ENCODE results near the gene CDC42SE2.
A peak's percentile ranks its signal among the peaks of the same experiment; 100 is the strongest.
"Not testable (repeated sequence)": the region's sequence is repeated elsewhere in the genome, so short reads cannot be mapped to it uniquely, and the experiment has no call there.

The CDC42SE2 gene

DNA sequence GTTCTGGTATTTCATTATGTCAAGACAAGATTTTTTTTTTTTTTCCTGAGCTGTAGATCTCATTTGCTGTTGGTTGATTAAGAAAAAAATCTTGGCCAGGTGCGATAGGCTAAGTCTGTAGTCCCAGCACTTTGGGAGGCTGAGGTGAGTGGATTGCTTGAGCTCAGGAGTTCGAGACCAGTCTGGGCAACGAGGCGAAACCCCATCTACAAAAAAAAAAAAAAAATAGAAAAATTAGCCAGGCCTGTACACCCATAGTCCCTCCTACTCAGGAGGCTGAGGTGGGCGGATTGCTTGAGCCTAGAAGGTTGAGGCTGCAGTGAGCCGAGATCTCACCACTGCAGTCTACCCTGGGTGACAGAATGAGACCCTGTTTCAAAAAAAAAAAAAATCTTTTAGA is 12.2 kb downstream of the CDC42SE2 start:
- TF ChIP-seq, protein P1, sequence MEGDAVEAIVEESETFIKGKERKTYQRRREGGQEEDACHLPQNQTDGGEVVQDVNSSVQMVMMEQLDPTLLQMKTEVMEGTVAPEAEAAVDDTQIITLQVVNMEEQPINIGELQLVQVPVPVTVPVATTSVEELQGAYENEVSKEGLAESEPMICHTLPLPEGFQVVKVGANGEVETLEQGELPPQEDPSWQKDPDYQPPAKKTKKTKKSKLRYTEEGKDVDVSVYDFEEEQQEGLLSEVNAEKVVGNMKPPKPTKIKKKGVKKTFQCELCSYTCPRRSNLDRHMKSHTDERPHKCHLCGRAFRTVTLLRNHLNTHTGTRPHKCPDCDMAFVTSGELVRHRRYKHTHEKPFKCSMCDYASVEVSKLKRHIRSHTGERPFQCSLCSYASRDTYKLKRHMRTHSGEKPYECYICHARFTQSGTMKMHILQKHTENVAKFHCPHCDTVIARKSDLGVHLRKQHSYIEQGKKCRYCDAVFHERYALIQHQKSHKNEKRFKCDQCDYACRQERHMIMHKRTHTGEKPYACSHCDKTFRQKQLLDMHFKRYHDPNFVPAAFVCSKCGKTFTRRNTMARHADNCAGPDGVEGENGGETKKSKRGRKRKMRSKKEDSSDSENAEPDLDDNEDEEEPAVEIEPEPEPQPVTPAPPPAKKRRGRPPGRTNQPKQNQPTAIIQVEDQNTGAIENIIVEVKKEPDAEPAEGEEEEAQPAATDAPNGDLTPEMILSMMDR (IDR thresholded peaks at IDR 0.05; ENCODE audit: insufficient read depth, low read depth, low read length, missing control alignments): no peak
- no peak overlapping the region for H3K4me3 ChIP-seq (ENCODE audit: low read depth, low read length)
- DNase-seq (ENCODE audit: low read depth): peak; percentile 56

DNA sequence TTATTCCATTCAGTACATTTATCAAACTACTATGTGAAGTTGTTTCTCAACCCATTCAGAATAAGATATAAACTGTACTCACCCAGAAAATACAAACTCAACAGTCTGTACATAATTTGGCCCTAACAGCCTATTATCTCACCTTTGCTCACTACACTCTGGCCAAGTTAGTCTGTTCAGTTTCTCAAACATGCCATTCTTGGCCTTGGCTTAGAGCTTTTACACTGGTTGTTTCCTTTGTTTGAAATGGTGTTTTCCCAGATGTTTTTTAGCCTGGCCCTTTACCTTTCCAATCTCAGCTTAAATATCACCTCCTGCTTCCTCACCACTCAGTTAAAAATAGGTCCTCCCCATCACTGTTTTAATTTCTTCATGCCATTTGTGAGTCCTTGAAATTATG is 13.6 kb downstream of the CDC42SE2 start:
- no peak for DNase-seq (ENCODE audit: low read depth)
- H3K4me3 ChIP-seq (ENCODE audit: low read depth, low read length): no peak overlapping the region

DNA sequence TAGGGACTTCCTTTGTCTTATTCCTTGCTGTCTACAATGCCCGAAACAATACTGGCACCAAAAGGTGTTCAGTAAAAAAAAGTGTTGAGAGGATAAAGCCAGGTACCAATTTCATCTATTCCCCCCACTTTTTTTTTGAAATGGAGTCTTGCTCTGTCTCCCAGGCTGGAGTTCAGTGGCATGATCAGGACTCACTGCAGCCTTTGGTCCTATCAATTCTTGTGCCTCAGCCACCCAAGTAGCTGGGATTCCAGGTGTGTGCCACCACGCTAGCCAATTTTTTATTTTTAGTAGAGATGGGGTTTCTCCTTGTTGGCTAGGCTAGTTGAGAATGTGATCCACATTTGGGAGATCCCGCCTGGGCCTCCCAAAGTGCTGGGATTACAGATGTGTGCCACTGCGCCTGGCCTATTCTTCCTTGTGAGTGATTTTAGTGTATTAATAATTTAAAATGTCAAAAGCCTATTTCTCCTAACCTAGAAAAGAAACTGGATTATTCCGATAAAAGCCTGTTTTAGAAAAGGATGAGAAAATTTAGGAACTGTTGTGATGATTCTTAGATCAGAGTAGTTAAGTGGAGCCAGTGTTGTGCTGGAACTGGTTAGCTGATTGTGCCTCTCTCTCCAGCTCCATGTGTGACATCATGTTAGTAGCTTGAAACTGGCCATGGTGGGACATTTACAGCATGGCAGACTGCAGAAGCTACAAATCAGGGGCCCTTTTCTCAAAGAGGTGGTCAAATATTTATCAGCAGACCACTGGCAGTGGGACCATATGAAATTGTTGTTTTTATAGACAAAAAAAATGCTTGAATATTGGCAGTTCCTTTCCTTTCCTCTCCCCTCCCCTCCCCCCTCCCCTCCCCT is 14.3 kb downstream of the CDC42SE2 start:
- H3K4me3 ChIP-seq (ENCODE audit: low read depth, low read length): no peak overlapping the region
- peak; percentile 59 for DNase-seq (ENCODE audit: low read depth)
- TF ChIP-seq, protein P1 (IDR thresholded peaks at IDR 0.05; ENCODE audit: insufficient read depth, low read depth, low read length, missing control alignments): no peak

More for the DNA sequence above, 13.6 kb downstream of the CDC42SE2 start:
- TF ChIP-seq, protein P1 (IDR thresholded peaks at IDR 0.05; ENCODE audit: insufficient read depth, low read depth, low read length, missing control alignments): no peak

DNA sequence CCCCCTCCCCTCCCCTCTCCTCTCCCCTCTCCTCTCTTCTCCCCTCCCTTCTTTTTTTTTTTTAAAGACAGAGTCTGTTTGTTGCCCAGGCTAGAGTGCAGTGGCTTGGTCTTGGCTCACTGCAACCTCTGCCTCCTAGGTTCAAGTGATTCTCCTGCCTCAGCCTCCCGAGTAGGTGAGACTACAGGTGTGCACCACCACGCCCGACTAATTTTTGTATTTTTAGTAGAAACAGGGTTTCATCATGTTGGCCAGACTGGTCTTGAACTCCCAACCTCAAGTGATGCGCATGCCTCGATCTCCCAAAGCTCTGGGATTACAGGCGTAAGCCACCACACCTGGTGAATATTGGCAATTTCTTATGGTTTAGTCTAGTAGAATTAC is 14.9 kb downstream of the CDC42SE2 start:
- H3K4me3 ChIP-seq (ENCODE audit: low read depth, low read length): 0 out of 2 replicates have a peak overlapping the region, but pooled peaks have one; percentile 17
- not testable (repeated sequence) for DNase-seq (ENCODE audit: low read depth)

- TF ChIP-seq, protein P1 (IDR thresholded peaks at IDR 0.05; ENCODE audit: insufficient read depth, low read depth, low read length, missing control alignments): no peak
- peak overlapping the region; percentile 56 for H3K4me3 ChIP-seq (ENCODE audit: low read depth, low read length)
These were observed 15.4 kb downstream of the CDC42SE2 start for GRCh38 chr5:131279204-131279603.

GRCh38 chr5:131280417-131280816 is 16.6 kb downstream of the CDC42SE2 start:
- DNase-seq (ENCODE audit: low read depth): no peak
- peak overlapping the region; percentile 56 for H3K4me3 ChIP-seq (ENCODE audit: low read depth, low read length)
- TF ChIP-seq, protein P1 (IDR thresholded peaks at IDR 0.05; ENCODE audit: insufficient read depth, low read depth, low read length, missing control alignments): no peak

More at GRCh38 chr5:131279204-131279603, 15.4 kb downstream of the CDC42SE2 start:
- peak; percentile 69 for DNase-seq (ENCODE audit: low read depth)

DNA sequence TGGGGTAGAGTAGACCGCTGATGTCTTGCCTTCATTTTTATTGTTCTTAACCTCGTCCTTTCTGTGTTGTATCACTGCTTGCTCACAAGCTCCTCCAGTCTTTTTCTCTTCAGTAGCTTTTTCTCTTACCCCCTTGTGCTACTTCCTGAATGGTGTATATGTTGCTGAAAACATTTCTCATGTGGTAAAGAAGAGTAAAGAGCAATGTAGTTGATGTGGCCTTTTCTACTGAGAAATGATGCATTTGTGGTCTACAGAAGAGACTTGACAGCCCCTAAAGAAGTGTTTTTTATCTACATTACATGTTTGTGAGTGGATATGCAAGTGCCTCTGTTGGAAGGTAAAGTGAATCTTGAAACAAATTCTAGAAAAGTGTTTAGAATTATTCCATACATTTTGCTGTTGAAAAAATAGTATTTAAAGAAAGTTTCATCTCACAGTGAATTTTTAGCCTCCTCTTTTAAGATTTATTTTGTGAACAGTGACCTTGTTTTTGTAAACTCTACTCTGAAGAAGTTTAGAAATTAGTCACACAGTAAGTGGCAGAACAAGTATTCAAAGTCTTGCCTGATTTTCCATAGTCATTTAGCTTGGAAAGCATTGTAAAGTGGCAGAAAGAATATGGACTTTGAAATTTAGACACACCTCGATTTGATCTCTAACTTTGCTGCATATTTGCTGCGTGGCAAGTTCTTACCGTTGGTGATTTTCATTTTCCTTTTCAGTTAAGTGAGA is 17.4 kb downstream of the CDC42SE2 start:
- TF ChIP-seq, protein P1 (IDR thresholded peaks at IDR 0.05; ENCODE audit: insufficient read depth, low read depth, low read length, missing control alignments): no peak
- DNase-seq (ENCODE audit: low read depth): peak; percentile 82
- H3K4me3 ChIP-seq (ENCODE audit: low read depth, low read length): peak overlapping the region; percentile 56

All from GM12865 (cell line).